DMS53 treated with DMSO at 0.1 percent for 48 hours (cell line): Measurements from ENCODE around the gene CTTNBP2.
"Not testable (repeated sequence)": the region's sequence is repeated elsewhere in the genome, so short reads cannot be mapped to it uniquely, and the experiment has no call there.

Experiments used
- DNase-seq: peaks from one replicate; lab custom pipeline; 2025; ENCODE audit not compliant: unreplicated experiment; lab: John Stamatoyannopoulos, UW

CTTNBP2 gene

DNA sequence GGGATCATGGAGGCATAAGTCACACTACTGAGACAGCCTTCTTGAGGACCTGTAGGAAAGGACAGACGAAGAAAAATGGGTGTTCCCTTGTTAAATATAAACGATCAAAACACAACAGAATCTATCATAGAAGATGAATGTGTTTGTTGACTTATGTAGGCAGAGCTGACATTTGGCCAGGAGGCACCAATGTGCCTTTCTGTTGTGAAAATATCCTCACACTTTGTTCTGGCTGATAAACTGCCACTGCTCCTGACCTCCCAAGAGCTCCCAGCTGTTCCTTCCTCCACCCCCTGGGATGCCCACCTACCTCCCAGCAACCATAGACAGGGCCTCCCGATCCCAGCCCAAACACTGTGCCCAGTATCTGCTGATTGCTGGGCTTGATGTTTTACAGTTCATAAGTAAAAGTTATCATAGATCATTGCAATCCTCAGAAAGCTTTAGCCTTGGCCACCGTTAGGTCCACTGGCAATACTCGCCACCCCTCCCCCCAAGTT is 116.6 kb downstream of the CTTNBP2 start:
- DNase-seq = no peak

DNA sequence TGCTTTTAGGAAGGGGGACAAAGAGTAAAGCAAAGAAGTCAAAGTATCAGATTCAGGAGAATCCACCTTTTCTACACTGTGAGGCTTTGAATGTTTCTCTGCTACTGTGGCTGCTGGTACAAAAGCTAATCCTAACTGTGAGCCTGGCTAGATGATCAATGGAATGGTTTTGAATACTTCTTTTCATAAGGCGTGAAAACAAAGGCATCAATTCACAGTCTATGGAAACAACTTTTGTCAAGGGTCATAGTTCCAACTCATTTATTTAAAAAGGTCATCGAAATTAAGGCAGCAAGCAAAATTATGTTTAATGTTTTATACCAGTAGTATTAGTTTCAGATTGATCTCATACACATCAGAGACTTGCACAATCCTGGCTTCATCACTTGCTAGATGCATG is 118.1 kb downstream of the CTTNBP2 start:
- DNase-seq = no peak

DNA sequence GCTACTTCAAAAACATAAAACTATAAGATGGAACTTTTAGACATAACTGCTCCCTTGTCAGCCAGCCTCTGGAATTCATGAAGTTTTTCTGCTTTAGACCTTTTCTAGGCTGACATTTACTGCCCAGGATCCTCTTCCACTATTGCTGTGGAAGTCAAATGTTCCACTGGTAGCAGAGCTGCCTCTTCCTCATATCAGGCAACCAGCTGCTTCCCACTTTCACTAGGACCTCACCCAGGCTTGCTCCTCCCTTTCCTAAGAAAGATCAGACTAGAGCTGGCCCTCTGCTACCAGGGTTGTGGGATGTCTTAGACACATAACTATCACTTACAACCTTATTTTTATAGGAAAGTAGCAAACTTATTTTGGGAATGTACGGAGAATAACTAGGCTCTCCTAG is 121.5 kb downstream of the CTTNBP2 start:
- DNase-seq = no peak

DNA sequence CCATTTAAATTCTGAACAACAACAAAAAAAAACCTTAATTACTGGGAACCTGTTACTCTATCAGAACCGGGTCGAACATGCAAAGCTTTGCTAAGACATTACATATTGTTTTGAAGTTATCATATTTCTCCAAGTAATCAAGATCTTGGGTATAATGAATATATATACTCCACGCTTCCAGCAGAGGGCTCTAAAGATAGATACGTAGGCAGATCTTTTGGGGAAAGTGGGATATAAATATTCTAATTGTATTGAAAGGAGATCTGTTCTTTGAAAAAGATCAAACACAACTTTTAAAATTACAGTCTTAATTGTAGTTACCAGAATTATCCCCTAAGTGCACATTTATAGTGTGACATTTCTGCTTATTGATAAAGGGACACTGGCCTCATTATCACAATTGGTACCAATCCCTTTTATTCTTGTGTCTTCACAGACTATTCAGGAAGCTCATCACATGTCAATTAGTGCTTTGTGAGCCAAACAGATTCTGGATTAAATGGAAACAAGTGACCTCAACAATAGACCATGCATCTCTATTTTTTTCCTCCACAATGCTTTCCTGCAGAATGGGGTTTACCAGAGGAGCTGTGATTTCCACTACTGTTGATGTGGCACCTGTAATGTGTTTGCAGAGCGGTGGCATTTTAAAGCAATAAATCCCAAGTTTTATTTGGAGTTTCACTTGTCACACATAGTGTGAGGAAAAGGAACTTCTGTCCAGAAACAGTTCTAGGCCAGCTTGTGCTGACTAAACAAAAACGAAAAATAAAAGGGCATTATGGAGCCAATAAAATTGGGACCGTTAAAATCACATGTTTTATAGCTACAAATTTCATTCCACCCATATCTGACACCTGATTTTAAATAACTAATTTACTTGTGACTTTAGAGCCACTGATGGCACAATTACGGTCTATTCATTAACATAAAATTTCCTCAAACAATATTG is 122.4 kb downstream of the CTTNBP2 start:
- peak; percentile 24 for DNase-seq

DNA sequence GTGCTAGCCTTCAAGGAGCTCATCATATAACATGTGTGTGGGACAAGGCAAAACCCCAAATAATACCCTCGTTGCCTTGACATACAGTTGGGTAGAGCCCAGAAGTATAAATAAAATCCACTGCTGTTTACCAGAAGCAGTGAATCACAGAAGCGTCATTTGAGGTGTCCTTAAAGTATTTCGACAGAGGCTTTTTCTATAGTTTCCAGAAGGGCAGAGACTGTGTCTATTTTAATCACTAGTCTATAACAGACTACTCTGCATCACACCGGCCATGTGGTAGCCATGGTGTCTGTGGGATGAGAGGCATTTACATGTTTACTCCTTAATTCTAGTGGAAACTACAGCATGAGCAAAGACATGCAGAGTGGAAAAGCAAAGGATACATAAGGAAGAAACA is 131.3 kb downstream of the CTTNBP2 start:
- no peak for DNase-seq

DNA sequence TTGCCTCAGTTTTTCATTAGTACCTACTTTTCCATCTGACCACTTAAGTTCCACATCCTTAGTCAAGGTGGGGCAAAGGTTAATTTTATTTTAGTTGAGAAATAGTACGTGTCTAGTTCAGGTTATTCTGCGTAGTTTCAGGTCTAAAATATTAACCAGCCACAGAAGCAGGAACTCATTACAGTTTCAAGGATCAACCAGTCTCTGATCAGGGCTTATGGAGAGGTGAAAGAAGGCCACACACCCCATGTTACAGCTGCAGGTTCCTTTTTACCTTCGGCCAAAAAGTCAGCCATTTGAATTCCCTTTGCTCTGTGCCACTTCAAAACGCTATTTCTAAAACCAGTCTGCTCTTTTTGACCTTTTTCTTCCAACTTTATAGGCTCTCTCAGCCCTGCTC is 134.2 kb downstream of the CTTNBP2 start:
- no peak for DNase-seq

DNA sequence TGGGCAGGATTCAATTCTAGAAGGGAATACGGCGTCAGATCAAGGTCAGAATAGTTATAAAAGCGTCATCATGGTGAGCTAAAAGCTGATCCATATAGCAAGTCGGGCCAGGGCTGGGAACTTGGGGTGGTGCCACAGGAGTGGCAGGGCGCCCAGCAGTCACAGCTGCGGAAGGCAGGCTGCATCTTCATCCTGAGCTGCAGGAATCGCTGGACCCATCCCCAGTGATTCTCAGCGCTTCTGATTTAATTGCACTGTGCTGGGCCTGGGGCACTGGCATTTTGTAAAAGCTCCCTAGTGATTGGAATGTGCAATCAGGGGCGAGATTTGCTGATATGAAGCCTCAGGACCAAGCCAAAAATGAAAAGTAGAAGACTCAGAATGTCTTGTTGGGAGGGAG is 135.3 kb downstream of the CTTNBP2 start:
- no peak for DNase-seq

DNA sequence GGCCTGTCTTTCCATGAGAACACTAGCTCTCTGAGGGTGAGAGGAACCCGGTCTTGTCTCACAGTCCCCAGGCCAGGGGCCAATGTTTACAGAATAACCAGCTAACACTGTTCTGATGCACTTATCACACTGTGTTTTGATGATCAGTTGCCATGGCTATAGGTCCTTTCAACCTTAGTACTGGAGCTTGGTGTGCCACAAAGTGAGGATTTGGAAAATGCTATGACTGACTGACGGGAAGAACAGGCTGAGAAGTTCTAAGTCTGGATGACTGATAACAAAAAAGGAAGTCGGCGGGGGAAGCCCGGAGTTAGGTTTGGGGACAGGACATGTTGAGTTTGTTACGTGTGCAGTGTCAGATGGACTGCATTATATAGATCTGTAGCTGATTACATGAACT is 141.8 kb downstream of the CTTNBP2 start:
- no peak for DNase-seq

DNA sequence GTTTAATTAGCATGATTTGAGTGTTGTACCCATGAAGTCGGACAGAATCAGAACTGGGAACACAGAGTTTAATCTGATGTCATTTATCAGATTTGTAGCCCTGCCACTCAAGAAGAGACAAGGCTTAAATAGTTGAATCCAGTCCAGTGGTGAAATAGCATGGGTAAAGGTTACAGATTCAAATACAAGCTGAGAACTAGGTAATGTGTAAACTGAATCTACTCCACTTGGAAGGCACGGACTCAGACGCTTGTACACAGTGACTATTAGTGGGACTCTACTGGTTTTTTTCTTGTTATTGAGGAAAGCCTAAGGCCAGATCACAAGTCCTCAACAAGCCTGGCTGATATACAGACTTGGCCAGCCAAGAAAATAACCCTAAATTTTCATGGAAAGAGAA is 142.9 kb downstream of the CTTNBP2 start:
- no peak for DNase-seq

DNA sequence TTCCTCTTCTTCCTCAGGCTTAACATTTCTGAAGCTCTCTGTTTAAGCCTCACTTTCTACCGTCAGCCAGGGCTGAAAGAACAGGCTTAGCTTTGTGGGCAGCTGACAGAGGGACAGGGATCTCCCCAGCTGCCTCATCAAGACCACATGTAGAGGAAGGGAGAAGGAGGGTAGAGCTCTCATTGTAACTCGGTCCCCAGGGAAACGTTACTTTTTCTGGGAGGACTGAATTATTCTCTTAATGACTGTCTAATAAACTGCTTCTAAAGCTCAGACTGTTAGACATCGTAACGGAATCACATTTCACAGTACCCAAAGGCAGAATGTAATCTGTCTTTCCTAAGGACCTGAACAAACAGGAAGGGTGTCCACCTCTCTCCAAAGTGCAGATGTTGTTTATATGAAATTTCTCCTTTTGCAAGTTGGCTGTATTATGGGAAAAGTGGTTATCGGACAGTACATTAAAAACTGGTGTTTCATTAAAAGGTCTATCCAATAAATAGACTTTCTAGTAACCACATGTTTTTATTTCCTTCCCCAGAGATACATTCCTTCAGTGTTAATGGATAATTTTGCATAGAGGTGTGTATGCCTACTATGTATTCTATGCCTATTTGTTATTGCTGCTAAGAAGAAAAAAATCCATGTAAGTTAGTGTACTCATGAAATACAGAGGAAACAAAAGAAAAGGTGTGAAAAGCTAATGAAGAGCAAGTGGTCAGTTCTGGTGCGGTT is 144.2 kb downstream of the CTTNBP2 start:
- DNase-seq = no peak

DNA sequence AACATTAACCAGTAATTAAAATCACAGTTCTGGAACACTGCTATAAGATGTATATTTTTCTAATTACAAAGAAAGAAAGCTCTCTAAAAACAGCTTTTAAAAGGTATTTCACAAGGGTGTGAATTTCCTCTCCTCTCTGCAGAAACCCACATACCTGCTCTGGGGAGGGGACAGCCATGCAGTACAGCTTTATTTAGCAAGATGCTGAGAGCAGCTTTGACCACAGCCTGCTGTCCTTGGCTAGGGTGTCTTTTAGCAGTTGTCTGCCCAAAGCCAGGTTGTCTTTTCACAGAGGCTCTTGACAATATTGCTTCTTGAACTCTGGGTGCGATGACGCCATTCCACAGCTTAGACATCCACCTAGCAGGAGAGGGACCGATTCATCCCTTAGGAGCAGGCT is 148.3 kb downstream of the CTTNBP2 start:
- DNase-seq = no peak

DNA sequence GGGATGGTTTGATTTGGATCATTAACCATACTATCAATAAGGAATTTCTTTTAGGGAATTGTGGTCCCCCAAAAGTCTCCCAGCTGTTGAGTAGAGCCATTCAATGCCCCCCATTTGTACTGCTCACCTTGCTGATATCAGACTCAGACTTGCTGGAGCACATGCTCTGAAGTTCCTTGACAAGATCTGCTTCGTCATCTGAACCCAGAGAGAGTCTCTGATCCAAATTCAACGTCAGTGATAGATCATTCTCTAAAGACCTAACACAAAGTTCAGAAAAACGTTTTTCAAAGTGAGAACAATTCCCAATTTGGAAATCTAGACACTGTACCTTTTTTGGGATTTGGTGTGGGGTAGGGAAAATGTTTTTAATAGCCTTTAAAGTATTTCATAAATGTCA is 153.9 kb downstream of the CTTNBP2 start:
- DNase-seq = no peak

DNA sequence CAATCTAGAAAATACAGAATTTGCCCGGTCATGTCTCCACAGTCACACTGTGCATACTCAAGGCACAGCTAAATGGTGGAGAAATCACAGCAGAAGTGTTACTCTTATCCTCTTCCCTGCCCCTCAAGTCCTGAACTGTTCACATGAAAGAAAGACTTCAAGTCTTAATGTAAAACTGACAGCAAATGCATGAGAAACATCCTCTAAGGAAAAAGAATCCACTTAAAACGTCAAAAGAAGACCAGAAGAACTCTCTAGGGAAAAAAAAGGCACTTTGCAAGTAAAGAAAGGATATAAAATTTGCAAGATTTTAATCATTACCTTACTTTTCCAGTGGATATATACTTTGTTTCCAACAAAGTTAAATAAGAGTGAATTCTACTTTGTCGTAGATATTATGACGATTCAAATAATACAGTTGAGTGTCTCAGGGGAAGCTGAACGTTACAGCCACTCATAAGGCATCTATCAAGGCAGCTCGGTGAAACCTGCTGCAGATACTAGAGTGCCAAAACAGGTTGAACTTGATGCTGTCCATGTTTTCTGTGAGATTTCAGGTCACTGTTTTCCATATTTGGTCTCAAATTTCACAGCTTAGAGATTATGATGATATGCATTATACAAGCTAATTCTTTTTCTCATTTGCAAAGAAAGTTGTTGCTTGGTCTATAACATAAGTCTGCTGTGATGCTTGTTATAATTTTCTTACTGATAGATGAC is 155.0 kb downstream of the CTTNBP2 start:
- no peak for DNase-seq

DNA sequence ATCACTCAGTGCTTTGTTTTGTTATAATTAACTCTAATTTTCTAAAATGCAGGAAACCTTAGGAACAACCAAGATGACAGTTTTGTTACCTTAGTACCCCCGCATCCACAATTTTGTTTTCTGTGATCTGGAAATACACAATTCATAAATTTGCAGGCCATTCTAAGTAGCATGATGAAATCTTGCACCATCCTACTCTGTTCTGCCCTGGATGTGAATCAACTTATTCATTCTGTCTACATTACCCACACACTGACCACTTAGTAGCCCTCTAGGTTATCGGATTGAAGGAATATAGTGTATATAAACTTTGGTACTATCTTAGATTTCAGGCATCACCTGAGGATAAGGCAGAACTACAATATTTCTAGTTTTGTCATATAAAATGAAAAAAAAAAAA is 155.9 kb downstream of the CTTNBP2 start:
- DNase-seq = no peak

DNA sequence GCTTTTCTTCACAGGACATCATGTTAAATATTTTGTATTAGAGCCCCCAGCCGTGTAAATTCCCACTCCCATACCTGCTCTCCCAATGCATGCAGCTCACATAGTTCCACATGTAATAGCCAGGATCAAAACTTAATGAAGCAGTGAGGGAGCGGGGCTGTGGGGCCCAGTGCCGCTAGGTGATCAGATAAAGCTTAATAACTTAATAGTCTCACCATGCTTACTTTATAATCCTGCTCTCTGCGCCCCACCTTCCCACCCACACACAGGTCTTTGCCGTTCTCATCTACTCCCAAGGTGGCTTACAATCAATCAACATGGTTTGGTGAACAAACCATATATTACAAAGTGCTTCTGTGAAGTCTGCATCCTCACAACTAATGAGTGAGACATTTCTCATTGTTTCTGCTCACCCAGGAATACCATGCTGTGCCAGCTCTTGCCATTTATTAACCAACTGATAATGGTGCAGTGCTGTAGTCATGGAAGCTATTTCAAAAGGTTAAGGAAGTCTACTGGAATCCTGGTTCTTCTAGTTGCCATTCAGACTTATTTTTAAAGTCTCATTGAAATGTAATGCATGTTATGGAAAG is 156.4 kb downstream of the CTTNBP2 start:
- no peak for DNase-seq

DNA sequence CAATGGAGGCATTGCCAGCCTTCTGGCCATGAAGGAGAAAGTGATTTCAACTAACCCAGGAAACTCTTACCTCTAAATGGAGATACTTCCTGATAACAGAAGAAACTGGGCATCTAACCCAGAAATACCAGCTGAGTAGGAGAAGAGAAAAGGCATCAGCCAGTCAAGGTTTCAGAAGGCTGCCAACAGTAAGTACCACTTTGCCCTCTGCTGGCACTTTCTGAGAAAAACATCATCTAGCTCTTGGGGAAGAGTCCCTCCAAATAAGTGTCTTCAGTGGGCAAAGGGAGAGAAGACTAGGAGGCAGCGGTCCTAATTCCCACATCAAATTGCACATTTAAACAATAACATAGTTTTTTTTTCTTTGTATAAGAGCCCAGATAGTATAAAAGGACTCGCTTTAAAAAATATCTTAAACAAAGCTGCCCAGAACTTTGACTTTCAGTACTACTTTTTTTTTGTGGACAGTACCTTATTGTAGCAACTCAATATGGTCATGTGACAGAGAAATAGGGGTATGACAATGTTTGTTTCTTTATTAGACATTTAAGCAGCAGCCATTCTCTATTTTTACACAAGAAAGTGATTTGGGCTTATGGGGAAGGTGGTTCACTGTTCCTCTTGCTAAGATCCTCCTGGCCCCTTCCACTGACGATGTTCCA is 157.3 kb downstream of the CTTNBP2 start:
- peak; percentile 93 for DNase-seq

DNA sequence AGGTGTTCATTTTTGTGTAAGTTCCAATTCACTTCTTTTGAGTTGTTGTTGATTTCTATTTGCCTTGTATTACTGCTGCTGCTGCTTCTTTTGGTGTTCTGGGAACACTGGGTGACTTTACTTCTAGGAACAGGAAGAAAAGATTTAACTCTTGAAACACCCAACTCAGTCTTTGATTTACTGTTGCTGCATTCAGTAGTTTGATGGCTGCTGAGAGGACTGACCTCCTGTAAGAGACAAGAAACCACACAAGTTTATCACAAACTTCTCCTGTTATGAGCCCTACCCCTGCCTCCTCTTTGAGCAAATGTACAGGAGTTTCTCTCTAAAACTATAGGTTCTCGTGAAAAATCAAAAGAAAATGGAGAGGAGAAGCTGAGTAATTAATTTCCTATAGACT is 161.7 kb downstream of the CTTNBP2 start:
- no peak for DNase-seq

DNA sequence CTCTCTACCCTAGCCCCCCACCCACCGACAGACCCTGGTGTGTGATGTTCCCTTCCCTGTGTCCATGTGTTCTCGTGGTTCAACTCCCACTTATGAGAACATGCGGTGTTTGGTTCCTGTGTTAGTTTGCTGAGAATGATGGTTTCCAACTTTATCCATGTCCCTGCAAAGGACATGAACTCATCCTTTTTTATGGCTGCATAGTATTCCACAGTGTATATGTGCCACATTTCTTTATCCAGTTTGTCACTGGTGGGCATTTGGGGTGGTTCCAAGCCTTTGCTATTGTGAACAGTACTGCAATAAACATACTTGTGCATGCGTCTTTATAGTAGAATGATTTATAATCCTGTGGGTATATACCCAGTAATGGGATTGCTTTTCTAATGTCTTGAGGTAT is 165.1 kb downstream of the CTTNBP2 start:
- DNase-seq = not testable (repeated sequence)

DNA sequence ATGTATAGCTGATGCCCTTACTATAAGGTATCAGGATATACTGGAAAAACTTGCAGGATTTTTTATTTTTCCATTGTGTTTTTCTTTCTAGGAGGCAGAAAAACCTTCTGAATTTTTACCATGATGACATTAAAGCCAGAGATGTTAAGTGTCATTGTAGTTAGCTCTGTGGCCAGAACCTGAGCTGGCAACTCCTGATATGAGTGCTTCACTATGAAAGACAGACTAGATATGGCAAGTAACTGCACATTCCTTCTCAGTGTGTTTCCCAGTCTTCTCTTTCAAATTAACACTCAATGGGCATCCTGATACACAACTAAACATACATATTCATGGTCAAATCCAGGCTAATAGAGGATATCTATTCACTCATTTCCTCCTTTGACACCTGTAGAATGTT is 166.2 kb downstream of the CTTNBP2 start:
- no peak for DNase-seq

DNA sequence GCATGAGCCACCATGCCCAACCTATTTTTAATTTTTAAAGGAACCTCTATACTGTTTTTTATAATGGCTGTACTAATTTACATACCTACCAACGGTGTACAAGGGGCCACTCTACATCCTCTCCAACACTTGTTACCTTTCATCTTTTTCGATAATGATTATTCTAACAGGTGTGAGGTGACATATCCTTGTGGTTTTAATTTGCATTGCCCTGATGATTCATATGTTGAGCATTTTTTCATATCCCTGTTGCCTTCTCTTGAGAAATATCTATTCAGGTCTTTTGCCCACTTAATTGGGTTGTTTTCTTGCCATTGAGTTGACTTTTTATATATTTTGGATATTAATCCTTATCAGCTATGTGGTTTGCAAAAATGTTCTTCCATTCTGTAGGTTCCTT is 167.0 kb downstream of the CTTNBP2 start:
- DNase-seq = peak; percentile 32

DNA sequence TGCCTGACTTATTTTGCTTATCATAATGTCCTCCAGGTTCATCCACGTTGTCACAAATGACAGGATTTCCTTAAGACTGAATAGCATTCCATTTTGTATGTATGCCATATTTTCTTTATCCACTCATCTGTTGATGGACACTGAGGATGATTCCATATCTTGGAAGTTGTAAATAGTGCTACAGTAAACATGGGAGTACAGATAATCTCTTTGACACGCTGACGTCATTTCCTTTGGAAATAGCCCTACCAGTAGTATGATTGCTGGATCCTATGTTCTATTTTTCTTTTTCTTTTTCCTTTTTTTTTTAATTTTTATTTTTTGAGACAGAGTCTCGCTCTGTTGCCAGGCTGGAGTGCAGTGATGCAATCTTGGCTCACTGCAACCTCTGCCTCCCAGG is 167.6 kb downstream of the CTTNBP2 start:
- no peak for DNase-seq
